ENCODE data around the gene PIGP.
"Not testable (repeated sequence)": the region's sequence is repeated elsewhere in the genome, so short reads cannot be mapped to it uniquely, and the experiment has no call there.

The PIGP gene

GRCh38 chr21:37072988-37073416 is at the start of gene PIGP, which contains the start of gene TTC3:
Gene PIGP, minus strand, starts transcription at chr21:37073071. Its CDS starts 556 bp downstream, at chr21:37072515.
Gene TTC3, plus strand, starts transcription at chr21:37073254. Its CDS starts 14,004 bp downstream, at chr21:37087258.
- peak; percentile 95 for DNase-seq

- DNase-seq, result no peak
Observed at GRCh38 chr21:37119421-37120218, 46.7 kb upstream of the PIGP start.

GRCh38 chr21:37118187-37118826 is 45.4 kb upstream of the PIGP start:
- DNase-seq, result no peak

GRCh38 chr21:37117204-37117603 is 44.3 kb upstream of the PIGP start:
- DNase-seq, result no peak

- peak; percentile 34 for DNase-seq
Observed at GRCh38 chr21:37116459-37116858, 43.6 kb upstream of the PIGP start.

- not testable (repeated sequence) for DNase-seq
Observed at GRCh38 chr21:37114301-37114700, 41.4 kb upstream of the PIGP start.

- not testable (repeated sequence) for DNase-seq
Observed at GRCh38 chr21:37111029-37111428, 38.2 kb upstream of the PIGP start.

- no peak for DNase-seq
Observed at GRCh38 chr21:37106998-37107397, 34.1 kb upstream of the PIGP start.

- DNase-seq, result not testable (repeated sequence)
Observed at GRCh38 chr21:37102746-37103145, 29.9 kb upstream of the PIGP start.

- no peak for DNase-seq
Observed at GRCh38 chr21:37101384-37101783, 28.5 kb upstream of the PIGP start.

- DNase-seq, result no peak
Observed at GRCh38 chr21:37100316-37100715, 27.4 kb upstream of the PIGP start.

GRCh38 chr21:37098751-37099150 is 25.9 kb upstream of the PIGP start:
- no peak for DNase-seq

- DNase-seq, result no peak
Observed at GRCh38 chr21:37095821-37096220, 22.9 kb upstream of the PIGP start.

- no peak for DNase-seq
Observed at GRCh38 chr21:37093977-37094376, 21.1 kb upstream of the PIGP start.

GRCh38 chr21:37088186-37088735 is 15.4 kb upstream of the PIGP start:
- no peak for DNase-seq

- DNase-seq, result peak; percentile 56
Observed at GRCh38 chr21:37087188-37087587, 14.3 kb upstream of the PIGP start.

GRCh38 chr21:37085726-37086125 is 12.9 kb upstream of the PIGP start:
- DNase-seq, result no peak

- DNase-seq, result no peak
Observed at GRCh38 chr21:37082856-37083528, 10.1 kb upstream of the PIGP start.

- no peak for DNase-seq
Observed at GRCh38 chr21:37082375-37082774, 9.5 kb upstream of the PIGP start.

GRCh38 chr21:37079211-37079824 is 6.4 kb upstream of the PIGP start:
- no peak for DNase-seq

GRCh38 chr21:37077403-37077802 is 4.5 kb upstream of the PIGP start:
- no peak for DNase-seq

- no peak for DNase-seq
Observed at GRCh38 chr21:37076087-37076850, 3.4 kb upstream of the PIGP start.

Measured in EL (cell line).